Activated CD4-positive, alpha-beta T cell treated with anti-CD3 and anti-CD28 coated beads for 36 hours (primary cell): ENCODE results near the gene EGF. TPM values are rescaled to one million over a fixed set of nuclear protein-coding genes. Genes with fewer than 3 reads are reported as not detected.
A peak's percentile ranks its signal among the peaks of the same experiment; 100 is the strongest.
"Not testable (repeated sequence)": the region's sequence is repeated elsewhere in the genome, so short reads cannot be mapped to it uniquely, and the experiment has no call there.

Source experiments
- ATAC-seq: fragments of 200-7000 bp; cut with Tn5 transposase; one replicate; pipeline ENCODE4 v1.10.0; 2021; ENCODE audit warnings: mild to moderate bottlenecking, moderate library complexity
- CTCF ChIA-PET: fragments of 350-600 bp; sonication (Branson Sonifier 250); formaldehyde crosslinking; loops from one replicate; lab custom pipeline; 2021; ENCODE audit warnings: antibody characterized with exemption; lab: Charles Lee
- POLR2A ChIA-PET: fragments of 350-600 bp; sonication (Branson Sonifier 250); formaldehyde crosslinking; loops from one replicate; lab custom pipeline; 2021; ENCODE audit warnings: antibody characterized with exemption, inconsistent platforms; lab: Charles Lee
- DNase-seq: peaks from one replicate; pipeline ENCODE4 v3.0.0-alpha.2; 2020
- H3K27ac Mint-ChIP-seq: one replicate; pipeline ENCODE4 v1.8.0; 2021; ENCODE audit warnings: mixed read lengths
- H3K27me3 Mint-ChIP-seq: one replicate; pipeline ENCODE4 v1.8.0; 2021; ENCODE audit warnings: mixed read lengths
- H3K36me3 Mint-ChIP-seq: one replicate; pipeline ENCODE4 v1.8.0; 2021; ENCODE audit warnings: low read depth, mixed read lengths
- H3K4me1 Mint-ChIP-seq: one replicate; pipeline ENCODE4 v1.8.0; 2021; ENCODE audit warnings: mixed read lengths
- H3K4me3 Mint-ChIP-seq: one replicate; pipeline ENCODE4 v1.8.0; 2021; ENCODE audit warnings: mild to moderate bottlenecking, moderate library complexity, mixed read lengths
- H3K9me3 Mint-ChIP-seq: one replicate; pipeline ENCODE4 v1.8.0; 2021; ENCODE audit warnings: low read depth, mixed read lengths
- intact Hi-C, 2 experiments: fragments of 100-400 bp; cut with DNase I in 1 of 2; cut with micrococcal nuclease in 1 of 2; formaldehyde crosslinking; loops; one replicate each; pipeline versions ENCODE4 v1.14.2 to v1.15.1; 2022 to 2024; cut with DNase I, micrococcal nuclease
- total RNA-seq, 2 experiments: library from RNA; stranded (reverse); gene quantifications; one replicate each; pipeline ENCODE4 v1.2.3, GENCODE V29; 2021

EGF gene
- under 1 TPM in 1 of 2 experiments, not detected in 1; 0.34 TPM for total RNA-seq

GRCh38 chr4:109912706-109913595, at the start of gene EGF:
TSS of gene EGF (plus strand) at chr4:109912883. CDS start at chr4:109913336, 453 bp downstream.
- Mint-ChIP-seq H3K36me3 (no peaks in the 10 kb centered on the region), H3K9me3 (no peaks in the 10 kb centered on the region), H3K4me1 (peaks cover 2% of the 10 kb centered on the region), H3K4me3 (no peak within 1 kb of the TSS), H3K27ac (no peak within 1 kb of the TSS), H3K27me3 (peaks cover 24% of the 10 kb centered on the region)
- ATAC-seq (peak; percentile 33), DNase-seq (no peak)
- intact Hi-C loops, result no loop called here
- ChIA-PET POLR2A (no interaction called here), CTCF (interaction anchor here (0.6 to 0.8 kb wide), 2 partner anchors 234 to 489 kb away, joined by 4 to 5 read pairs; no protein-coding TSS in a partner anchor)

- H3K4me3 Mint-ChIP-seq, result no peak overlapping the region
- DNase-seq (no peak), ATAC-seq (no peak)
- H3K27me3 Mint-ChIP-seq, result no peaks in the 10 kb centered on the region
- no peaks in the 10 kb centered on the region for H3K4me1 Mint-ChIP-seq
- ChIA-PET POLR2A (interaction anchor here (0.6 kb wide), 2 partner anchors 453 to 1100 kb away, joined by 3 read pairs; no protein-coding TSS in a partner anchor), CTCF (interaction anchor here (1.4 kb wide), 2 partner anchors 9 to 16 kb away, joined by 3 to 5 read pairs; partner anchors contain the start of gene LRIT3)
- peaks cover 13% of the 10 kb centered on the region for H3K9me3 Mint-ChIP-seq
- peaks cover 2% of the 10 kb centered on the region for H3K36me3 Mint-ChIP-seq
- H3K27ac Mint-ChIP-seq, result no peak overlapping the region
- intact Hi-C loops, result no loop called here
These were observed 48.5 kb upstream of the EGF start for GRCh38 chr4:109864134-109864533.

GRCh38 chr4:109870061-109870460, 42.6 kb upstream of the EGF start:
- intact Hi-C loops, result no loop called here
- H3K27ac Mint-ChIP-seq, result no peak overlapping the region
- H3K9me3 Mint-ChIP-seq, result no peaks in the 10 kb centered on the region
- ATAC-seq, result no peak
- CTCF ChIA-PET, result no interaction called here
- H3K27me3 Mint-ChIP-seq, result no peaks in the 10 kb centered on the region
- POLR2A ChIA-PET, result no interaction called here
- no peak for DNase-seq
- H3K36me3 Mint-ChIP-seq, result peaks cover 2% of the 10 kb centered on the region
- H3K4me3 Mint-ChIP-seq, result no peak overlapping the region
- H3K4me1 Mint-ChIP-seq, result no peaks in the 10 kb centered on the region

- intact Hi-C loops, result no loop called here
- Mint-ChIP-seq H3K36me3 (peaks cover 2% of the 10 kb centered on the region), H3K4me3 (no peak overlapping the region), H3K27ac (no peak overlapping the region), H3K4me1 (no peaks in the 10 kb centered on the region), H3K27me3 (no peaks in the 10 kb centered on the region), H3K9me3 (no peaks in the 10 kb centered on the region)
- ChIA-PET POLR2A (no interaction called here), CTCF (interaction anchor here (1.6 kb wide), 1 partner anchor 8 kb away, joined by 5 read pairs; no protein-coding TSS in a partner anchor)
- ATAC-seq (no peak), DNase-seq (no peak)
These were observed 40.6 kb upstream of the EGF start for GRCh38 chr4:109872065-109872464.

GRCh38 chr4:109872950-109873656, 39.6 kb upstream of the EGF start:
- H3K27me3 Mint-ChIP-seq, result no peaks in the 10 kb centered on the region
- ChIA-PET POLR2A (no interaction called here), CTCF (interaction anchor here (1.6 kb wide), 1 partner anchor 9 kb away, joined by 5 read pairs; no protein-coding TSS in a partner anchor)
- no peak for ATAC-seq
- H3K4me1 Mint-ChIP-seq, result no peaks in the 10 kb centered on the region
- no peak overlapping the region for H3K4me3 Mint-ChIP-seq
- intact Hi-C loops, result no loop called here
- H3K9me3 Mint-ChIP-seq, result no peaks in the 10 kb centered on the region
- no peak for DNase-seq
- H3K36me3 Mint-ChIP-seq, result no peaks in the 10 kb centered on the region
- H3K27ac Mint-ChIP-seq, result no peak overlapping the region

GRCh38 chr4:109873791-109874514, 38.7 kb upstream of the EGF start:
- ATAC-seq (no peak), DNase-seq (no peak)
- Mint-ChIP-seq H3K4me3 (no peak overlapping the region), H3K36me3 (no peaks in the 10 kb centered on the region), H3K27me3 (no peaks in the 10 kb centered on the region), H3K4me1 (no peaks in the 10 kb centered on the region), H3K9me3 (no peaks in the 10 kb centered on the region), H3K27ac (no peak overlapping the region)
- POLR2A ChIA-PET, result no interaction called here
- CTCF ChIA-PET, result no interaction called here
- intact Hi-C loops, result no loop called here

GRCh38 chr4:109875106-109875505, 37.6 kb upstream of the EGF start:
- no peak overlapping the region for H3K4me3 Mint-ChIP-seq
- ATAC-seq, result no peak
- no peak for DNase-seq
- H3K36me3 Mint-ChIP-seq, result no peaks in the 10 kb centered on the region
- H3K27ac Mint-ChIP-seq, result no peak overlapping the region
- POLR2A ChIA-PET, result no interaction called here
- H3K27me3 Mint-ChIP-seq, result peaks cover 2% of the 10 kb centered on the region
- H3K9me3 Mint-ChIP-seq, result no peaks in the 10 kb centered on the region
- H3K4me1 Mint-ChIP-seq, result no peaks in the 10 kb centered on the region
- intact Hi-C loops, result no loop called here
- CTCF ChIA-PET, result interaction anchor here (0.7 kb wide), 1 partner anchor 642 kb away, joined by 3 read pairs; no protein-coding TSS in a partner anchor

GRCh38 chr4:109875553-109875952, 37.1 kb upstream of the EGF start:
- H3K4me1 Mint-ChIP-seq, H3K4me3 Mint-ChIP-seq, H3K27ac Mint-ChIP-seq, DNase-seq, H3K9me3 Mint-ChIP-seq, CTCF ChIA-PET, ATAC-seq, H3K36me3 Mint-ChIP-seq, POLR2A ChIA-PET, H3K27me3 Mint-ChIP-seq, intact Hi-C loops: not testable (repeated sequence)

- Mint-ChIP-seq H3K36me3 (no peaks in the 10 kb centered on the region), H3K4me1 (no peaks in the 10 kb centered on the region), H3K27ac (no peak overlapping the region), H3K9me3 (no peaks in the 10 kb centered on the region), H3K4me3 (no peak overlapping the region), H3K27me3 (peaks cover 4% of the 10 kb centered on the region)
- intact Hi-C loops, result no loop called here
- DNase-seq (no peak), ATAC-seq (no peak)
- POLR2A ChIA-PET, result no interaction called here
- CTCF ChIA-PET, result interaction anchor here (0.6 kb wide), 2 partner anchors 71 to 165 kb away, joined by 3 to 4 read pairs; no protein-coding TSS in a partner anchor
These were observed 35.9 kb upstream of the EGF start for GRCh38 chr4:109876634-109877265.

GRCh38 chr4:109877400-109877799, 35.3 kb upstream of the EGF start:
- Mint-ChIP-seq H3K4me3 (no peak overlapping the region), H3K4me1 (no peaks in the 10 kb centered on the region), H3K27me3 (peaks cover 4% of the 10 kb centered on the region), H3K36me3 (no peaks in the 10 kb centered on the region), H3K27ac (no peak overlapping the region), H3K9me3 (no peaks in the 10 kb centered on the region)
- ChIA-PET POLR2A (no interaction called here), CTCF (interaction anchor here (0.6 to 1.1 kb wide), 2 partner anchors 10 to 141 kb away, joined by 3 to 4 read pairs; no protein-coding TSS in a partner anchor)
- intact Hi-C loops, result no loop called here
- no peak for DNase-seq
- no peak for ATAC-seq
